ENCODE data around the gene ARL6IP4.

The ARL6IP4 gene
- total RNA-seq = 0 to 0.63 (median 0.18) reads per million in 18 experiments

DNA sequence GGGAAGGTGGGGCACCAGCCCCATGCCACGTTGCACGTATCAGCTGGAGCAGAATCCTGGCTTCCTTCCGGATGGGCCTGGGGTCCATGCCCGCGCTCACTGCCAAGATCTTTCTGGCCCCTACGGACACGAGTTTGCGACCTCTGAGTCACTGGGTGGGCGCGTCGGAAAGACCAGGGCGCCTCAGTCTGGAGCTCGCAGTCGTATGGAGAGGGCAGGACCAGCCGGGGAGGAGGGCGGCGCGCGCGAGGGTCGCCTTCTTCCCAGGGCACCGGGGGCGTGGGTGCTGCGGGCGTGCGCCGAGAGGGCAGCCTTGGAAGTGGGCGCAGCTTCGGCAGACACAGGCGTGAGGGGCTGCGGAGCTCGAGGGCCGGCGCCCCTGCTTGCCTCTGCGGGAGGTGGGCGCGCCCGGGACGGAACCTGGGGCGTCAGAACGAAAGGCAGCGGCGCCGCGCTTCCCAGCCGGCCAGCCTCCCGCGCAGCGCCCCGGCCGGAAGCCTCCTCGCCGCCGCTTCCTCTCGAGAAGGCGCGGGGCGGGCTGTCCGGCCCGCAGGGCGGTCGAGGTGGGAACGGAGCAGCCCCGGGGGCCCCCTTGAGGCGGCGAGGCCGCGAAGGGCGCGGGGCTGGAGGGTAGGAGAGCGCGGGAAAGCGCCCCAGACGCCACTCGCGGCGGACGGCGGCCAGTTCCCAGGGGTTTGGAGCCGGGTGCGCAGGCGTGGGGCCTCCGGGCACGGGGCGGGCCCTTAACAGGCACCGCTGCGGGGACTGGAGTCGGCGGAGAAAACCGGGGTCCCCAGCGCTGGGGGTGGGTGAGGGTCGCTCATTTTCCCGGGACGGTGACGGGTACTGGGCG lies at the start of gene ARL6IP4:
Gene ARL6IP4 (plus strand): TSS at position 499 of the 853 bp plus-strand sequence. CDS start 459 bp downstream, outside the sequence.
- peak; percentile 54 to 68 for DNase-seq

DNA sequence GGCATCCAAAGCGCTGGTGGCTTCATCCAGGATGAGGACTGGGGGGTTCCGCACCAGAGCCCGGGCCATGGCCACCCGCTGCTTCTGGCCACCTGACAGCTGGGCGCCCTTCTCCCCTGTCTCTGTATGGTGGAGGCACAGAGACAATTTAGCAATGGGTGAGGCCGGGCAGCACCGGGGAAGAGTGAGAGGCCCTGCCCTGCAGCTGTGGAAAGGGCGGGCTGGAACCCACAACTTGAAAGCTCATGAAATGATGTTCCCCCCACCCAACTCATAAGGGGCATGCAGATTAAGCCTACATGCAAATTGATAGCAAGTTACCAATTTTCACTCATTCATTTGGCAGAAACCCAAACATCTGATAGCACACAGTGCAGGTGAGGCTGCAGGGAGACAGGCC lies 48.3 kb upstream of the ARL6IP4 start:
- no peak for DNase-seq

DNA sequence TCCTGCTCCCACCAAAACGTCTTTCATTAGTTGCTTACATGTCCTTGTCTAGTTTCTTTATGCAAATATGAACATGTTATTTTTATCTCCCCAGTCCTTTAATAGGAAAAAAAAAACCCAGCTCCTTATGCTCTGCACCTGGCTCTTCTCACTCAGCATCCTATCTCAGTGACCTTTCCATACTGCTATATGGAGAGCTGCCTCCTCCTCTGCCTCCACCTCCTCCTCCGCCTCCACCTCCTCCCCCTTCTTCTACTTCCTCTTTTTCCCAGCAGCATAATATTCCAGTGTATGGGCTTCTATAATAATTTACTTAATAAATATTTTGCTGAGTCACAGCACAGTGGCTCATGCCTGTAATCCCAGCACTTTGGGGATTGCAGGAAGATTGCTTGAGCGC lies 45.8 kb upstream of the ARL6IP4 start:
- no peak for DNase-seq

DNA sequence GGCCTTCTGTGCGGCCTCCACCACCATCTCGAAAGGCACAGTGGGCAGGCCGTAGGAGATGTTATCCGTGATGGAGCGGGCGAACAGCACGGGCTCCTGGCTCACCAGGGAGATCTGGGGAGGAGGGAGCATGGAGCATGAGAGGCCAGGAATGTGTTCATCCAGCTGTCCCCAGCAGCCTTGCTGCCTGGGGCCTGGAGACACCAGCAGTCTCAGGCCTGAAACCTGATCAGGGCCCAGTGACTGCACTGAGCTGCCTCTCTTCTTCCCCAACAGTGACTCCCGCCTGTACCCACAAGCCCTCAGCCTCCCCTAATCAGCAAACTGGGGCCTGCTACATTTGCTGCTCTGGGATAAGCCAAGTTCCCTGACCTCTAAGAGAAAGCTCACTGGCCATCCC lies 45.2 kb upstream of the ARL6IP4 start:
- DNase-seq = no peak

DNA sequence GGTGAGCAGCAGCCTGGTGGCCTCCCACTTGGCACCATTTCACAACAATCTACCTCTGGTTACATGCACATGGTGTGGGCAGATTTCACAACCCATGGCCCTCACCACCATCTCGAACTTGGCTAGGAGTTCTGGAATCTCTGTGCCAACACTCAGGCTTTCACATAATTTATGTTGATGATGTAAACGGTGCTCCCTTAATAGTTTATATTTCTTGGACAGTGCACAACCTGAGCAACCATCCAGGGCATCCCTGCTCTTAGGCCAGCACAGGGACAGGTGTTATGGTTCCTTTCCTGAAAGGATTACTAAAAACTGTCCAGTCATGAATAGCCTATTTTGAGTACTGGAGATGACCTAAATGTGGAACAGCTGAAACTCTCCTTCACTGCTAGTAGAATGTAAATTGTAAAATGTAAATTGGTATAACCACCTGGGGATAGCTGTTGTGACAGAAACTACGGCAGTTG lies 42.8 kb upstream of the ARL6IP4 start:
- peak; percentile 49 to 50 for DNase-seq

DNA sequence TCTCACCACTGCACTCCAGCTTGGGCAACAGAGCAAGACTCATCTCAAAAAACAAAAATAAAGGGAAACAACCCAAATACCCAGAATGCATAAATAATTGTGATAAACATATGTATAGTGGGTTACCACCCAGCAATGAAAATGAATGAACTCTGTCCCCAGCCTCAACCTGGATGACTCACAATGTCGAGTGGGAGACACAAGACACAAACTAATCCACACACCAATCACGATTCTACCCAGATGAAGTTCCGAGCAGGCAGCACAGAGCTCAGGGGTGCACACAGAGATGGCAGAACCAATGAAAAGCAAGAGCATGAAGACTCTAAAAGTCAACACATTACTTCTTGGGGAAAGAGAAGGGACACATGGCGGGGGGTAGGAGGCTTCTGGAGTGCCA lies 41.4 kb upstream of the ARL6IP4 start:
- DNase-seq = no peak

DNA sequence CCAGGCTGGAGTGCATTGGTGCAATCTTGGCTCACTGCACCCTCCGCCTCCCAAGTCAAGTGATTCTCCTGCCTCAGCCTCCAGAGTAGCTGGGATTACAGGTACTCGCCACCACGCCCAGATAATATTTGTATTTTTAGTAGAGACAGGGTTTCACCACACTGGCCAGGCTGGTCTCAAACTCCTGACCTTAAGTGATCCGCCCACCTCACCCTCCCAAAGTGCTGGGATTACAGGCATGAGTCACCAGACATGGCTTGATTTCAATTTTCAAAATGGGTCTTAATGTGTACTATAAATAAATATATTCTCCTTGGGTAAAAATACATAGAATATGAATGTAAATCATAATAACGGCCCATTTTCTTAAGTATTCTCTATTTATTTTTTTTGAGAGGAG lies 39.1 kb upstream of the ARL6IP4 start:
- DNase-seq = peak in 1 of 2 donors; percentile 25

DNA sequence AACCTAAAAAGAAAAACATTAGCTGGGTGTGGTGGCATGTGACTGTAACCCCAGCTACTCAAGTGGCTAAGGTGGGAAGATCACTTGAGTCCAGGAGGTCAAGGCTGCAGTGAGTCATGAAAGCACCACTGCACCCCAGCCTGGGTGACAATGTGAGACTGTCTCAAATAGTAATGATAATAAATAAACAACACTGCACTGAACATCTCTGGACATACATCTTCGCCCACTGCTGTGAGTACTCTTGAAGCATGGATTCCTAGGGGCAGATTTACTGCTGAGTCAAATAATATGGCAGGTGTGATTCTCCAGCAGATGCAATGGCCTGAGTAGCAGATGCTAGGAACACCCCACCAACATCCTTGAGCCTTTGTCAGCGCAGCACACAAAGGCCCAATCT lies 37.8 kb upstream of the ARL6IP4 start:
- DNase-seq = peak; percentile 16 to 55

DNA sequence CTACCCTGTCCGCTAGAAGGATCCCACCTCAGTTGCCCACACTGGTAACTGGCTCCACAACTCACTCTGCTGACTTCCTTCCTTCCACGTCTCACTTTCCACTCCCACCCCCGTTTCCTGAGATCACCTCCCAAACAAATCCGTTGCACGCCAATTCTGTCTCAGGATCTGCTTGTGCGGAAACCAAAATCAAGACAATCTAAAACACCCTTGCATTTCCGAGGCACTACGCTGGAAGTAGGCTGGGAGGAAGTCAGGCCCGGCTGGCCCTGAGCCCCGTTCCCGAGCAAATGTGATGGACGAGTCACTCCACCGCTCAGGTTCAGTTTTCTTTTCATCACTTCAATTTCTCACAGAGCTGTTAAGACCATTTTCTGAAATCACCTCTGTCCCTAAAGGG lies 37.3 kb upstream of the ARL6IP4 start:
- peak; percentile 29 to 64 for DNase-seq

DNA sequence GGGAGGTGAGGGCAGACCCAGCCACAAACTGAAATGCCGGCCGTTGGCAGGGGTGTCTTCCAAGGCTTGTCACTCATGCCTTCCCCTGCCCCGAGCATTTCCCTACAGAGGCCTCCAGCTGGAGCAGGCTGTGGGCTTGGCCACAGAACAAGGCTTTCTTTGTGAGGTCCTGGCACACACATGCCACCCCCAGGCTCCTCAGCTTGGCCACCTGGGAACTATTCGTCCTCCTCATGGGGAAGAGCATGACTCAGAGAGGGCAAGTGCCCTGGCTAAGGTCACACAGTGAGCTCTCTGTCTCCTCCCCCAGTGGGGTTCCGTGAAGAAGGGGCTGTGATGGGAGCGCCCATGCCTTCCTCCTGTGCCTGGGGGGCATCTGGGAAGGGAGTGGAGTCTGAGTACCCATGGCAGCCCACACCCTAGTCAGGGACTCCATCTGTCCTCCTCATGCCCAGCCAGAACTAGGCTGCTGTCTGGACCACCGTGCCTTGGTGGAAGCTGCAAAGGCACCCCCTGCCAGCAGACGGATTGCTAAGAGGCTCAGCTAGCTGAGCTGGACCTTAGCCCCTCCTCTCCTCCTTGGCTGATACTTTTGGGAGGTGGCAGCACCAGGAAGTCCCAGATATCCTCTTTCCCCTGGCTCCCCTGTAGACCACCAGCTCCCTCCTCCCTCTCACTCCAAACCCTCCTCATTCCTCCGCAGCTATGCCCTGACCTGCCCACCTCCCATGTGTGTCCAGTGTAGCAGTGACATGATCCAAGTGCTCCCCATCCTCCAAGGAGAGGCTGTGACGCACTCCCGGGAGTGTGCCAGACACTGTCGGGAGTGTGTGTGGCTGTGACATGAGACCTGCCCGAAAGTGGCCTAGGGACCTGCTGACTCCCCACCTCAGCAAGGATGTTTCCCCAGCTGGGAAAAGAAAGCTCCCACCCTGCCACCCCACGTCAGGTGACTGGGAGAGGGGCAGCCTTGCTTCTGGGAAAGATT lies 35.6 kb upstream of the ARL6IP4 start:
- DNase-seq = no peak

DNA sequence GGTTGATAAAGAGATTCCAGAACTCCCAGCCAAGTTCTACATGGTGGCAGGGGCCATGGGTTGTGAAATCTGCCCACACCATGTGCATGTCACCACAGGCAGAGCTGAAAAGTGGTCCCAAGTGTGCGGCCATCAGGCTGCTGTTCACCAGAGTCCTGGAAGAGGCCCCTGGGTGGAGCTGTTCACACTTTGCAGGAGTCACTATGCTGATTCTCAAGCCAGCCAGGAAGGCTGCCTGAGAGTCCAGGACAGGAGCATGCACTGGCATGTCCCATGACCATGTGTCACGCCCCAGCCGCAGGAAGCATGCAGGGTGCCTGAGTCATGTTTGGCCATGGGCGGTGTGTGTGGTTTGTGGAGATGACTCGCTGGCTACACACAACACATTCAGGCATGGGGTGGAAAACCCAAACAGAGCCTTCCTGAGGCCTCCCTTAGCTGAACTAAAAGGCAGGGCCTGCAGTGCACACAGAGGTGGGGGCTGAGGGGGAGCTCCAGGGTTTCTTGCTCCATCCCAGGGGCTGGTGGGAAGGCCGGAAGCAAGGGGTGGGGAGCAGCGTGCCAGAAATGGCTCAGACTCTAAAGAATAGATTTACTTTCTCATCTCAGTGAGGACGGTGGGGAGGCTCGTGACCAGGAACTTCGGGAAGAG lies 33.7 kb upstream of the ARL6IP4 start:
- DNase-seq = peak; percentile 98 to 99

DNA sequence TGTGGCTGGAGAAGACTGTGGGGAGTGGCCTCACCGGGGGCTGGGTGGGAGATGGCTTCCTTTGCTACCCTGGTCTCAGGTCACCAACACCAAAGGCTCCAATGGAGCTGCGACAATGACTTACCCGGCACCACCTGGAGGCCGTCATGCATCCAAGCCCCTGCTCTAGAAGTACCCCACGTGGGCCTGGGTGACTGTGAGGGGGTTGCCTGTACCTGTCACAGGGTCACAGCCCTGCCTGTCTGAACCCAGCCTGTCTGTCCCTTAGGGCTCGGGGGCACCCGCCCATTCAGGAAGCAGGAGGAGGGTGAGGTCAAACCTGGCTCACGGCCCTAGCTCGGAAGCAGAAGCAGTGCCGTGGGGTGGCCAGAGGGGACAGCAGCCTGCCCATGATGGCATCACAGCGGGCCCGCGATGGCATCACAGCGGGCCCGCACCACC lies 33.1 kb upstream of the ARL6IP4 start:
- peak; percentile 80 to 86 for DNase-seq

DNA sequence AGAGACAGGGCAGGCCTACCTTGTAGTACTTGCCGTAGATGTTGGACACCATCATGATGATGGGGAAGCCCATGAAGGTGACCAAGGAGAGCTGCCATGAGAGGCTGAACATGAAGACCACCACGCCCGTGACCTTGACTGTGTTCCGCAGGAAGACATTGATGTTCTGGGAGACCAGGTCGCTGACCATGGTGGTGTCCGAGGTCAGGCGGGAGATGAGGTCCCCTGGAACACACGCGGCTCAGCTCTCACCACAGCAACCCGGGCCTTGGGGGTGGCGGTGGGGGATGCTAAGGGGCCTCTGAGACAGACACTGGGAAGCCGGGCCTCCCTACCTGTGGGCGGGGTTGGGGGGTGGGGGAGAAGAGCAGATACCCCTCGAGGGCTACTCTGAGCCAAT lies 31.9 kb upstream of the ARL6IP4 start:
- DNase-seq = no peak

DNA sequence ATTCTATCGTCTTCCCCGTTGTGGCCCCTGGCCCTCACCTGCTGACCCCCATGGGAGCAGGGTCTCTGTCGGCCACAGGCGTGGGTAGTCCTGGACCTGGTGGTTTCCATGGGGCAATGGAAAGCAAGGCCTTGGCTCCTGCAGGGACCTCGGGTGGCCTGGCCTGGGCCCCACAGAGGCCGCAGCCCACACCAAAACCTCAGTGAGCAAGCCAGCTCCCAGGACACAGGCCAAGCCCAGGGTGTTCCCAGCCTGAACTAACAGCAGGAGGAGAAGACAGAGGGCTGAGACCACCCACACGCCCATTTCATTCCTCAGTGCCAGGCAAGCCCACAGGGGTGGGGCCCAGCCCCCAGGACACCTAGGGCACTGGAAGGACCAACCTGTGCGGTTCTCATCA lies 31.1 kb upstream of the ARL6IP4 start:
- DNase-seq = no peak

DNA sequence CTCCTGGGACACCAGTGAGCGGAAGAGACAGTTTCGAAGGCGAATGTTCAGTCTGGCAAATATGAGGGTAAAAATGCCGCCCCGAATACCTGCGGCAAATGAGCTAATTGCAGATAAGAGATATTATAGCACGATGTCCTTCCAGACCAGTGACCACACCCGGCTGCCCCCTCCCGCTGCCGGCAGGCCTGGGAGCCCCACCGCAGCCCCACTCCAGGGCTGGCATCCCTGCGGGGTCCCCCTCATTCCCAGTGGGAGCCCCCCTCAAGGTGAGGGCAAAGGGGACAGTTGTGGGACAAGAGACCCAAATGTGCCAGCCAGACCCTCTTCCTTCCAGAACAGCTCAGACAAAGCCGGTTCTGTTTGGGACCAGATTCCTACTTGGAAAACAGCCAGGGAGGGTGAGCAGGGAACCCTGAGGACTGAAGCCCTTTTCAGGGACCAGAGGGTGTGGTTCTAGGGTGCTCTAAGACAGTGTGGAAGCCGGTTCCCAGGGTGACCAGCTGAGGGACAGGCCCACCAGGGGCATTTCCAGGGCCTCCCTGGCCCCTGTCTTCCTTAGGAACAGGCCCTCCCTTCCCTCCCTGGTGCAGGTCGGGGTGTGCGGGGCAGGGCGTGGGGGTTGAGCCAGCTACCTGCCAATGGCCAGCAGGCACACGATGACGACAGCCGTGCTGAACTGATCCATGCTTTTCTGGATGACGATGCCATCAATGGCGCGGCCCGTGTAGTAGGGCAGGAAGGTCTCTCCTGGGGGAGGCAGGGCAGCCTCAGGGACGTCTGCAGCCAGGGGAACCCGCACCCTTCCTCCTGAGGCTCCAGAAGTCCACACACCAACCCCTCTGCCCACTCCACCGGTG lies 30.4 kb upstream of the ARL6IP4 start:
- no peak for DNase-seq

DNA sequence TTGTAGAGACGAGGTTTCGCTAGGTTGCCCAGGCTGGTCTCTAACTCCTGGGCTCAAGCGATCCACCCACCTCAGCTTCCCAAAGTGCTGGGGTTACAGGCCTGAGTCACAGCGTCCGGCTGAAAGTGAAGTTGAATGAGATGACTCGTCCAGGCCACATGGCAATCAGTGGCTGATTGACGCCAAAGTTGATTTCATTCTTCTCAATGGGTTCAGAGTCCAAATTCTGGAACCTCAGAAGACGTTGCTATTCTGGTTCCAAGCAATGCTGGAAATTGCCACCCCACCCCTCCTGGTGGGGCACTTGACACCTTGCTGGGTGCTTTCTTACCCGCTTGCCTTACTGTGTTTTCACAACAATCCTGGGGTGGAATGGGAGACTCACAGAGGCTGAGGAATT lies 29.1 kb upstream of the ARL6IP4 start:
- DNase-seq = peak; percentile 59 to 84

DNA sequence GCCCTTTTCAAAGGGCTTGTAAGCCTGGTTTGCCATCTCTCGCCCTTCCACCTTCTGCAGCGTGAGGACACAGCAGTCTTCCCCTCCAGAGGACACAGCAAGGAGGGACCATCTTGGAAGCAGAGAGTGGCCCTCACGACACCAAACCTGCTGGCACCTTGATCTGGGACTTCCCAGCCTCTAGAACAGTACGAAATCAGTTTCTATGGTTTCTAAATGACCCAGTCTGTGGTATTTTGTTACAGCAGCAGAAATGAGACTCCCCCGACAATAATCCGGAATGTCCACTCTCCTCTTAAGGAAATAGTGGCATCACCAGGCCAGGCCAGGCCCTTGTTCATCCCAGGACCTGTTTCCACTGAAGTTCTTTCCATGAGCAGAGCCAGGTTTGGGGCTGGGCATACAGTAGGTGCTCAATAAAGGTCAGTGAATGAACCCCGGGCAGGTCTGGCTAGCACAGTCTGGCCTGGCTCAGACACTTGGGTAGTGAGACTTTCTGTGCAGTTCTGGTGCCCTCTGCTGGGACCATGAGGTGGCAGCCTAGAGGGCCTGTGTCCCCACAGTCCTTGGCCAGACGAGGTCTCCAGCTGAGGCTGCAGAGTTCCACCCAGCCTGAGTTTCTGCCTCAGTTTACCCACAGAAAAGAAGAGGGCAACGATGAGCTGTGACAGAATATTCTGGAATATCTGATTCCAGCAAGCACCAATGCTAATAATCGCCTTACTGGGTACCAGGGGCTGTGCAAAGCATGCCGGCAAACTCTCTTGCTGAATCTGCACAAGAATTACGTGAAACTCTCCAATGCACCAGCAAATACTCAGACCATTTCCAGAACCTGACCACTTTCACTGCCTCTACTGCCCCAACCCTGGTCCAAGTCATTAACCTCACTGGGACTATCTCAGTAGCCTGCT lies 28.2 kb upstream of the ARL6IP4 start:
- DNase-seq = peak; percentile 77 to 83

DNA sequence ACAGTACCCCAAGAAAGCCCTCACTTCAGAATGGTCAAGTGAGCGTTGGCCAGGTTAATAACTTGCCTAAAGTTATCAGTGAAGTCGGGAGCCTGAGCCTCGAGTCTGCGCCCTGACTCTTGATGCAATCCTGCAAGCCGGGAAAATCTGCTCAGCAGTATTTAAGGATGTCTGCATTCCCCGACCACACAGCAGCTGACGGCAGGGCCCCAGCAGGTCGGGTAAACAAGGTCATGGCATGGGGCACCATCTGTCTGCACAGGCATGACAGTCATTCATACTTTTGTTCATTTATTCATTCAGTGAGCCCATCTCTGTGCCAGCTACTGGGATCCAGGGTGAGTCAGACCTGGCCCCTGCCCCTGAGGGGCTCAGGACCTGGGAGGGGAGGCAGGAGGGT lies 25.3 kb upstream of the ARL6IP4 start:
- no peak for DNase-seq

DNA sequence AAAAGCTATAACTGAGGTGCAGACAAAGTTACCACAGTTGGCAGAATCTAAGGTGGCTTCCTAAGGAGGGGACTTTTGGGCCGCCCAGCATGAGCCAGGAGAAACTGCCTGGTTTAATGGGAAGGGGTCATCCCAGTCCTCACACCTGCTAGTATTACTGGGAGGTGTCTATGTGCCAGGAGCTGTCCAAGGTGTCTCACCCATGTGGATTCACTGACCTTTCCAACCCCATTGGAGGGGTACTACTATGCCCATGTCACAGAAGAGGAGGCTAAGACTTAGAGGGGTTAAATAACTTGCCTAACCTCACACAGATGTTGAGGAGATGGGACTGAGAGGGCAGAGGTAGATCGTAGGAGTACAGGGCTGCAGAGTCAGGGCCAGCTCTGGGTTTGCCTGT lies 24.4 kb upstream of the ARL6IP4 start:
- DNase-seq = no peak

DNA sequence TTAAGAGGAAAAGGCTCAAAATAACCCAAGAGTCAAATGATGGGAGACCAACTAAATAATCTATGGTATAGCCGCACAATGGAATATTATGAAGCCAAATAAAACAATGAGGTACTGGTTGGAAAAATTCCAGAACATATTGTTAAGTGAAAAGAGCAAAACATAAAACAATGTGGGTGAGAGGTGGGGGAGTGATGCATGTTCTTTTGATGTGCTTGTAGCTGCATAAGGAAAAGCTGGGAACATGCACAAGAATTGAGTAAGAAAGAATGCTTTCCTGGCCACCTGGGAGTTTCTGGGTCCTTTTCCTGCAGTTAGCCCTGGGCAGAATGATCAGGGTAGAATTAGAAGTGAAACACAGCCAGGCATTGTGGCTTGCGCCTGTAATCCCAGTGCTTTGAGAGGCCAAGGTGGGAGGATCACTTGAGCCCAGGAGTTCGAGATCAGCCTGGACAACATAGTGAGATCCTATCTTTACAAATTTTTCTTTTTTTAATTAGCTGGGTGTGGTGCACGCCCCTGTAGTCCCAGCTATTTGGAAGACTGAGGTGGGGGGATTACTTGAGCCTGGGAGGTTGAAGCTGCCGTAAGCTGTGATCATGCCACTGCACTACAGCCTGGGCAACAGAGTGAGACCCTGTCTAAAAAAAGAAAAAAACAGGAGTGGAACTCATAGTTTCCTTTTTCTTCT lies 22.1 kb upstream of the ARL6IP4 start:
- no peak for DNase-seq
